ENCODE results near the gene ZNF543. TPM values are rescaled to one million over a fixed set of nuclear protein-coding genes. Genes with fewer than 3 reads are reported as not detected.

The ZNF543 gene
- total RNA-seq, 2 donors from 2014 or later, result 3.2 to 3.7 TPM

GRCh38 chr19:57290970-57291369 lies 29.3 kb upstream of the ZNF543 start:
- H3K4me1 ChIP-seq, result no peaks in the 10 kb centered on the region
- no peak overlapping the region for H3K27ac ChIP-seq
- H3K4me3 ChIP-seq, result no peak overlapping the region
- no peaks in the 10 kb centered on the region for H3K27me3 ChIP-seq
- peaks cover 54% of the 10 kb centered on the region for H3K36me3 ChIP-seq
- no peak for DNase-seq
- peaks cover 6% of the 10 kb centered on the region for H3K9me3 ChIP-seq
- H3K9ac ChIP-seq (ENCODE audit: low read depth in 2 of 2, low read length in 2 of 2), result no peak overlapping the region
- no peak for TF ChIP-seq CTCF (IDR thresholded peaks at IDR 0.05)
- intact Hi-C loops (cut with DNase I), result no loop called here

GRCh38 chr19:57292547-57292946 lies 27.7 kb upstream of the ZNF543 start:
- Histone ChIP-seq H3K27ac (no peak overlapping the region), H3K9ac (ENCODE audit: low read depth in 2 of 2, low read length in 2 of 2) (no peak overlapping the region), H3K27me3 (no peaks in the 10 kb centered on the region), H3K4me3 (no peak overlapping the region), H3K36me3 (peaks cover 43% of the 10 kb centered on the region), H3K9me3 (peaks cover 6% of the 10 kb centered on the region), H3K4me1 (no peaks in the 10 kb centered on the region)
- intact Hi-C loops (cut with DNase I), result no loop called here
- TF ChIP-seq CTCF (IDR thresholded peaks at IDR 0.05), result no peak
- no peak for DNase-seq

DNA sequence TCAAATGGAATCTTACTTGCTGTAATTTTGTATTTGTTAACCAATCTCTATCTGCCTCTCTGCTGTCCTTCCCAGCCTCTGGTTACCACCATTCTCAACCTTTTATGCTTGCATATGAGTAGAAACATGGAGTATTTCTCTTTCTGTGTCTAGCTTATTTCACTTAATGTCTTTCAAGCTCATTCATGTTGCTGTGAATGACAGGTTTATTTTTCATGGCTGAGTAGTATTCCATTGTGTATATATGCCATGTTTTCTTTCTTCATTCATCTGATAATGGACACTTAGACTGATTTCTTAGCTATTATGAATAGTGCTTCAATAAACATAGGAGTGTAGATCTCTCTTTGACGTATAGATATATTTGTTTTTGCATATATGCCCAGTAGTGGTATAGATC lies 26.6 kb upstream of the ZNF543 start:
- DNase-seq, result no peak
- intact Hi-C loops (cut with DNase I), result no loop called here
- Histone ChIP-seq H3K27ac (no peak overlapping the region), H3K36me3 (peaks cover 33% of the 10 kb centered on the region), H3K4me1 (no peaks in the 10 kb centered on the region), H3K4me3 (no peak overlapping the region), H3K9me3 (peaks cover 6% of the 10 kb centered on the region), H3K27me3 (no peaks in the 10 kb centered on the region), H3K9ac (ENCODE audit: low read depth in 2 of 2, low read length in 2 of 2) (no peak overlapping the region)
- no peak for TF ChIP-seq CTCF (IDR thresholded peaks at IDR 0.05)

DNA sequence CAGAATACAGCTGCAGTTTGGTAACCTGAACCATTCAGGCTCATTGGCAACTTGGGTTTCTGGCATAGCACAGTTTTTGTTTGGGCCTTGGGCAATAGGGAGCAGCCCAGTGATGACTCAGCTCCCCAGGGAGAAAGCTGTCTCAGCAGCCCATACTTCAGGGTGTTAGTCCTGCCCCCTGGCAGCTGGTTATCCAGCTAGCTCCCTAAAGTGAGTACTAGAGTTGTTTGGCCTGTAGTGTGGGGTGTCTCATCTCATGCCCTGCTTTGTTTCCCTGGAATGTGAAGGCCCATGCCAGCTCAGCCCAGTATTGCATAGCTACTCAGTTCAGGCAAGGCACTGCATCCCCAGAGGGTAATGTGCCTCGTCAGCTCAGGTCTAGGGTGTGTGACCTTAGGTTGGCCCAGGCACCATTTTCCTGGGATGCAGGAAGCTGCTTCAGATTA lies 18.2 kb upstream of the ZNF543 start:
- Histone ChIP-seq H3K27ac (no peak overlapping the region), H3K36me3 (no peaks in the 10 kb centered on the region), H3K4me3 (no peak overlapping the region), H3K9me3 (no peaks in the 10 kb centered on the region), H3K4me1 (no peaks in the 10 kb centered on the region), H3K9ac (ENCODE audit: low read depth in 2 of 2, low read length in 2 of 2) (no peak overlapping the region), H3K27me3 (no peaks in the 10 kb centered on the region)
- TF ChIP-seq CTCF (IDR thresholded peaks at IDR 0.05), result no peak
- no peak for DNase-seq
- intact Hi-C loops (cut with DNase I), result no loop called here

DNA sequence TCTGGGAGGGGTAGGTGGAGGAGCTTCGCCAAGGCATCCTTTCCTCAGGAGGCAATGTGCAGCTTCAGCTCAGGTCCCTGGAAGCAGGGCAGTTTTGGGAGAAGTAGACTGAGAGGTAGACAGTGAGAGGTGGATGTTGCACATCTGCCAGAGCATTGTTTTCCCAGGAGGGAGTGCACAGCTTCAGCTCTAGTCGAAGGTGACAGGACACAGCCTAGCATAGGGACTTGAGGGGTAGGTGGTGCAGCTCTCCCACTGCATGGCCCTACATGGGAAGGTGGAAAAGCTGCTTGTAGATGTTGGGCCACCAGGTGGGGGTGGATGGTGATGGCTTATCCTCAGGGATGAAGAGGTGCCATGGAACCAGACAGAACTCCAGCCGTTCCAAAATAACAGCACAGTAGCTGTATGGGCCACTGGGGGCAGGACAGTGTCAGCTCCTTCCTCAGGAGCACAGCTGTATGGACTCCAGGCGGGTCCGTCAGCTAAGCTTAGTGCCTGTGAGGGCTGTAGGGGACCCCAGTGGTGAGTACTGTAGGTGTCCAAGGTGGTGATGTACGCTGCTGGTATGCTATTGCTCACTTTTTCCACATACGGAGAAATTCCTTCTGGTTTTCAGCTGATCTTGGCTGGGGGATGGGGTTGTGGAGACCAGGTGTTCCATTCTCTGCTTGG lies 17.4 kb upstream of the ZNF543 start:
- intact Hi-C loops (cut with DNase I), result no loop called here
- no peak overlapping the region for H3K27ac ChIP-seq
- no peak overlapping the region for H3K4me3 ChIP-seq
- DNase-seq, result no peak
- no peak overlapping the region for H3K9ac ChIP-seq (ENCODE audit: low read depth in 2 of 2, low read length in 2 of 2)
- H3K4me1 ChIP-seq, result no peaks in the 10 kb centered on the region
- H3K27me3 ChIP-seq, result no peaks in the 10 kb centered on the region
- H3K36me3 ChIP-seq, result no peaks in the 10 kb centered on the region
- no peak for TF ChIP-seq CTCF (IDR thresholded peaks at IDR 0.05)
- H3K9me3 ChIP-seq, result no peaks in the 10 kb centered on the region

All from colonic mucosa (tissue), 4 donors.